HEK293 (cell line): ENCODE measurements around the gene KYAT1.

ENCODE experiments used
- BCL11B ChIP-seq: fragments of 450-650 bp; formaldehyde crosslinking; IDR thresholded peaks from 2 replicates; pipeline ENCODE4 v1.5.1; 2016; ENCODE audit warnings: low read depth, missing biosample characterization, missing genetic modification characterization
- HOXC10 ChIP-seq: sonication (generic); formaldehyde crosslinking; IDR thresholded peaks from 2 replicates; pipeline ENCODE4 v1.8.1; 2023; ENCODE audit warnings: mild to moderate bottlenecking, missing genetic modification reagents
- KLF8 ChIP-seq: fragments of 450-650 bp; formaldehyde crosslinking; IDR thresholded peaks from 2 replicates; pipeline ENCODE4 v1.5.1; 2016; ENCODE audit warnings: missing biosample characterization, missing genetic modification characterization
- RBAK ChIP-seq: fragments of 450-650 bp; formaldehyde crosslinking; IDR thresholded peaks from 2 replicates; pipeline ENCODE4 v1.5.1; 2016; ENCODE audit warnings: missing biosample characterization, missing genetic modification characterization
- REST ChIP-seq: fragments of 450-650 bp; formaldehyde crosslinking; IDR thresholded peaks from 2 replicates; pipeline ENCODE4 v1.5.1; 2016; ENCODE audit warnings: missing biosample characterization, missing genetic modification characterization
- TRIM28 ChIP-seq: IDR thresholded peaks from 2 replicates; pipeline ENCODE4 v1.6.1; 2011; ENCODE audit warnings: low read length, control low read depth, borderline replicate concordance
- YY1 ChIP-seq: fragments of 450-650 bp; formaldehyde crosslinking; IDR thresholded peaks from 2 replicates; pipeline ENCODE4 v1.5.1; 2018; ENCODE audit warnings: missing biosample characterization, missing genetic modification characterization
- ZBTB10 ChIP-seq: fragments of 450-650 bp; formaldehyde crosslinking; IDR thresholded peaks from 2 replicates; pipeline ENCODE4 v1.5.1; 2016; ENCODE audit warnings: missing biosample characterization, missing genetic modification characterization
- ZBTB21 ChIP-seq: fragments of 450-650 bp; formaldehyde crosslinking; IDR thresholded peaks from 2 replicates; pipeline ENCODE4 v1.5.1; 2017; ENCODE audit warnings: missing biosample characterization, missing genetic modification characterization
- ZFP3 ChIP-seq: fragments of 450-650 bp; formaldehyde crosslinking; IDR thresholded peaks from 2 replicates; pipeline ENCODE4 v1.5.1; 2016; ENCODE audit warnings: low read depth, missing biosample characterization, missing genetic modification characterization
- ZIC2 ChIP-seq: fragments of 450-650 bp; formaldehyde crosslinking; IDR thresholded peaks from 2 replicates; pipeline ENCODE4 v1.5.1; 2016; ENCODE audit warnings: missing biosample characterization, missing genetic modification characterization
- ZNF175 ChIP-seq: fragments of 450-650 bp; formaldehyde crosslinking; IDR thresholded peaks from 2 replicates; pipeline ENCODE4 v1.5.1; 2016; ENCODE audit warnings: missing biosample characterization, missing genetic modification characterization
- ZNF221 ChIP-seq: fragments of 450-650 bp; formaldehyde crosslinking; IDR thresholded peaks from 2 replicates; pipeline ENCODE4 v1.5.1; 2017; ENCODE audit warnings: missing biosample characterization, missing genetic modification characterization, borderline replicate concordance
- ZNF37A ChIP-seq: fragments of 450-650 bp; IDR thresholded peaks from 2 replicates; pipeline ENCODE4 v1.5.1; 2018; ENCODE audit warnings: missing biosample characterization, missing genetic modification characterization
- ZNF654 ChIP-seq: fragments of 450-650 bp; formaldehyde crosslinking; IDR thresholded peaks from 2 replicates; pipeline ENCODE4 v1.5.1; 2016; ENCODE audit warnings: low read depth, missing biosample characterization, missing genetic modification characterization
- ZNF660 ChIP-seq: fragments of 450-650 bp; IDR thresholded peaks from 2 replicates; pipeline ENCODE4 v1.5.1; 2018; ENCODE audit warnings: missing biosample characterization, mild to moderate bottlenecking, missing genetic modification characterization
- ZNF664 ChIP-seq: fragments of 450-650 bp; formaldehyde crosslinking; IDR thresholded peaks from 2 replicates; pipeline ENCODE4 v1.5.1; 2016; ENCODE audit warnings: missing biosample characterization, missing genetic modification characterization
- ZNF837 ChIP-seq: fragments of 450-650 bp; formaldehyde crosslinking; IDR thresholded peaks from 2 replicates; pipeline ENCODE4 v1.5.1; 2016; ENCODE audit warnings: missing biosample characterization, missing genetic modification characterization
- ZNF843 ChIP-seq: fragments of 450-650 bp; formaldehyde crosslinking; IDR thresholded peaks from 2 replicates; pipeline ENCODE4 v1.5.1; 2016; ENCODE audit warnings: missing biosample characterization, missing genetic modification characterization
- TF ChIP-seq, protein P1 (sequence below): fragments of 450-650 bp; formaldehyde crosslinking; conservative IDR thresholded peaks from 2 replicates; pipeline ENCODE4 v1.5.1; 2016; ENCODE audit warnings: low read depth, missing biosample characterization, missing genetic modification characterization
- TF ChIP-seq, protein P2 (sequence below): fragments of 450-650 bp; formaldehyde crosslinking; IDR thresholded peaks from 2 replicates; pipeline ENCODE4 v1.5.1; 2016; ENCODE audit warnings: missing biosample characterization, missing genetic modification characterization
- TF ChIP-seq, protein P3 (sequence below): fragments of 450-650 bp; formaldehyde crosslinking; IDR thresholded peaks from 2 replicates; pipeline ENCODE4 v1.5.1; 2017; ENCODE audit warnings: missing biosample characterization, missing genetic modification characterization
- TF ChIP-seq, protein P4 (sequence below): fragments of 450-650 bp; IDR thresholded peaks from 2 replicates; pipeline ENCODE4 v1.5.1; 2018; ENCODE audit warnings: missing biosample characterization, missing genetic modification characterization
- TF ChIP-seq, protein P5 (sequence below): fragments of 450-650 bp; formaldehyde crosslinking; IDR thresholded peaks from 2 replicates; pipeline ENCODE4 v1.5.1; 2016; ENCODE audit warnings: missing biosample characterization, missing genetic modification characterization

The KYAT1 gene

GRCh38 chr9:128819716-128820664 is 61.8 kb downstream of the KYAT1 start (continued):
- TF ChIP-seq HOXC10 (CRISPR knock-in tag) (no peak), ZBTB10 (no peak), KLF8 (no peak), YY1 (tag by site-specific recombination) (no peak), ZNF664 (tag by site-specific recombination) (no peak), ZBTB21 (no peak), TRIM28 (no peak), ZNF843 (tag by site-specific recombination) (no peak), ZIC2 (tag by site-specific recombination) (peak; percentile 76), ZNF660 (tag by site-specific recombination) (no peak), ZNF654 (tag by site-specific recombination) (no peak), ZNF221 (no peak), ZNF175 (tag by site-specific recombination) (no peak), ZNF37A (tag by site-specific recombination) (no peak), RBAK (no peak), ZNF837 (tag by site-specific recombination) (no peak), REST (tag by site-specific recombination) (no peak), ZFP3 (no peak), BCL11B (tag by site-specific recombination) (no peak)
- TF ChIP-seq, protein P1, sequence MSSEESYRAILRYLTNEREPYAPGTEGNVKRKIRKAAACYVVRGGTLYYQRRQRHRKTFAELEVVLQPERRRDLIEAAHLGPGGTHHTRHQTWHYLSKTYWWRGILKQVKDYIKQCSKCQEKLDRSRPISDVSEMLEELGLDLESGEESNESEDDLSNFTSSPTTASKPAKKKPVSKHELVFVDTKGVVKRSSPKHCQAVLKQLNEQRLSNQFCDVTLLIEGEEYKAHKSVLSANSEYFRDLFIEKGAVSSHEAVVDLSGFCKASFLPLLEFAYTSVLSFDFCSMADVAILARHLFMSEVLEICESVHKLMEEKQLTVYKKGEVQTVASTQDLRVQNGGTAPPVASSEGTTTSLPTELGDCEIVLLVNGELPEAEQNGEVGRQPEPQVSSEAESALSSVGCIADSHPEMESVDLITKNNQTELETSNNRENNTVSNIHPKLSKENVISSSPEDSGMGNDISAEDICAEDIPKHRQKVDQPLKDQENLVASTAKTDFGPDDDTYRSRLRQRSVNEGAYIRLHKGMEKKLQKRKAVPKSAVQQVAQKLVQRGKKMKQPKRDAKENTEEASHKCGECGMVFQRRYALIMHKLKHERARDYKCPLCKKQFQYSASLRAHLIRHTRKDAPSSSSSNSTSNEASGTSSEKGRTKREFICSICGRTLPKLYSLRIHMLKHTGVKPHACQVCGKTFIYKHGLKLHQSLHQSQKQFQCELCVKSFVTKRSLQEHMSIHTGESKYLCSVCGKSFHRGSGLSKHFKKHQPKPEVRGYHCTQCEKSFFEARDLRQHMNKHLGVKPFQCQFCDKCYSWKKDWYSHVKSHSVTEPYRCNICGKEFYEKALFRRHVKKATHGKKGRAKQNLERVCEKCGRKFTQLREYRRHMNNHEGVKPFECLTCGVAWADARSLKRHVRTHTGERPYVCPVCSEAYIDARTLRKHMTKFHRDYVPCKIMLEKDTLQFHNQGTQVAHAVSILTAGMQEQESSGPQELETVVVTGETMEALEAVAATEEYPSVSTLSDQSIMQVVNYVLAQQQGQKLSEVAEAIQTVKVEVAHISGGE (tag by site-specific recombination), result no peak
- TF ChIP-seq, protein P2, sequence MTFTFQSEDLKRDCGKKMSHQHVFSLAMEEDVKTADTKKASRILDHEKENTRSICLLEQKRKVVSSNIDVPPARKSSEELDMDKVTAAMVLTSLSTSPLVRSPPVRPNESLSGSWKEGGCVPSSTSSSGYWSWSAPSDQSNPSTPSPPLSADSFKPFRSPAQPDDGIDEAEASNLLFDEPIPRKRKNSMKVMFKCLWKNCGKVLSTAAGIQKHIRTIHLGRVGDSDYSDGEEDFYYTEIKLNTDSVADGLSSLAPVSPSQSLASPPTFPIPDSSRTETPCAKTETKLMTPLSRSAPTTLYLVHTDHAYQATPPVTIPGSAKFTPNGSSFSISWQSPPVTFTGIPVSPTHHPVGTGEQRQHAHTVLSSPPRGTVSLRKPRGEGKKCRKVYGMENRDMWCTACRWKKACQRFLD (tag by site-specific recombination), result no peak
- TF ChIP-seq, protein P3, sequence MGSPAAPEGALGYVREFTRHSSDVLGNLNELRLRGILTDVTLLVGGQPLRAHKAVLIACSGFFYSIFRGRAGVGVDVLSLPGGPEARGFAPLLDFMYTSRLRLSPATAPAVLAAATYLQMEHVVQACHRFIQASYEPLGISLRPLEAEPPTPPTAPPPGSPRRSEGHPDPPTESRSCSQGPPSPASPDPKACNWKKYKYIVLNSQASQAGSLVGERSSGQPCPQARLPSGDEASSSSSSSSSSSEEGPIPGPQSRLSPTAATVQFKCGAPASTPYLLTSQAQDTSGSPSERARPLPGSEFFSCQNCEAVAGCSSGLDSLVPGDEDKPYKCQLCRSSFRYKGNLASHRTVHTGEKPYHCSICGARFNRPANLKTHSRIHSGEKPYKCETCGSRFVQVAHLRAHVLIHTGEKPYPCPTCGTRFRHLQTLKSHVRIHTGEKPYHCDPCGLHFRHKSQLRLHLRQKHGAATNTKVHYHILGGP (tag by site-specific recombination), result no peak
- TF ChIP-seq, protein P4, sequence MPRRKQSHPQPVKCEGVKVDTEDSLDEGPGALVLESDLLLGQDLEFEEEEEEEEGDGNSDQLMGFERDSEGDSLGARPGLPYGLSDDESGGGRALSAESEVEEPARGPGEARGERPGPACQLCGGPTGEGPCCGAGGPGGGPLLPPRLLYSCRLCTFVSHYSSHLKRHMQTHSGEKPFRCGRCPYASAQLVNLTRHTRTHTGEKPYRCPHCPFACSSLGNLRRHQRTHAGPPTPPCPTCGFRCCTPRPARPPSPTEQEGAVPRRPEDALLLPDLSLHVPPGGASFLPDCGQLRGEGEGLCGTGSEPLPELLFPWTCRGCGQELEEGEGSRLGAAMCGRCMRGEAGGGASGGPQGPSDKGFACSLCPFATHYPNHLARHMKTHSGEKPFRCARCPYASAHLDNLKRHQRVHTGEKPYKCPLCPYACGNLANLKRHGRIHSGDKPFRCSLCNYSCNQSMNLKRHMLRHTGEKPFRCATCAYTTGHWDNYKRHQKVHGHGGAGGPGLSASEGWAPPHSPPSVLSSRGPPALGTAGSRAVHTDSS (tag by site-specific recombination), result no peak
- TF ChIP-seq, protein P5, sequence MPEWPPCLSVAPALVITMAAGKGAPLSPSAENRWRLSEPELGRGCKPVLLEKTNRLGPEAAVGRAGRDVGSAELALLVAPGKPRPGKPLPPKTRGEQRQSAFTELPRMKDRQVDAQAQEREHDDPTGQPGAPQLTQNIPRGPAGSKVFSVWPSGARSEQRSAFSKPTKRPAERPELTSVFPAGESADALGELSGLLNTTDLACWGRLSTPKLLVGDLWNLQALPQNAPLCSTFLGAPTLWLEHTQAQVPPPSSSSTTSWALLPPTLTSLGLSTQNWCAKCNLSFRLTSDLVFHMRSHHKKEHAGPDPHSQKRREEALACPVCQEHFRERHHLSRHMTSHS (tag by site-specific recombination), result no peak
